GM23338 (cell line): ENCODE data around the gene ZNF775. TPM values are rescaled to one million over a fixed set of nuclear protein-coding genes. Genes with fewer than 3 reads are reported as not detected.

ENCODE experiments used
- ATAC-seq: fragments of 200-7000 bp; cut with Tn5 transposase; 3 replicates; pipeline ENCODE4 v1.9.1; 2020
- DNase-seq: peaks from one replicate; pipeline ENCODE4 v3.0.0-alpha.2; 2015; ENCODE audit warnings: low spot score
- H2AFZ ChIP-seq: fragments of 200-600 bp; sonication (generic); 2 replicates; pipeline ENCODE4 v1.8.0; 2016; ENCODE audit warnings: antibody characterized with exemption, mild to moderate bottlenecking, moderate library complexity
- H3F3A ChIP-seq: fragments of 200-600 bp; sonication (generic); replicated peaks from 2 replicates; pipeline ENCODE4 v1.8.0; 2017; ENCODE audit warnings: antibody characterized with exemption, mixed run types, low read depth
- H3K27ac ChIP-seq: fragments of 200-600 bp; sonication (generic); 2 replicates; pipeline ENCODE4 v1.6.1; 2016; ENCODE audit warnings: low read depth
- H3K27me3 ChIP-seq: fragments of 200-600 bp; sonication (generic); 2 replicates; pipeline ENCODE4 v1.8.0; 2016; ENCODE audit warnings: mild to moderate bottlenecking, mixed run types, moderate library complexity; ENCODE audit not compliant: insufficient read depth
- H3K36me3 ChIP-seq: fragments of 200-600 bp; sonication (generic); 2 replicates; pipeline ENCODE4 v1.8.0; 2016; ENCODE audit warnings: mild to moderate bottlenecking; ENCODE audit not compliant: insufficient read depth
- H3K4me1 ChIP-seq: fragments of 200-600 bp; sonication (generic); 2 replicates; pipeline ENCODE4 v1.8.0; 2016; ENCODE audit warnings: mild to moderate bottlenecking, moderate library complexity; ENCODE audit not compliant: insufficient read depth
- H3K4me2 ChIP-seq: fragments of 200-600 bp; sonication (generic); 2 replicates; pipeline ENCODE4 v1.7.1; 2017; ENCODE audit warnings: mixed run types
- H3K4me3 ChIP-seq: fragments of 200-600 bp; sonication (generic); 2 replicates; pipeline ENCODE4 v1.6.1; 2016; ENCODE audit warnings: mixed run types
- H3K79me2 ChIP-seq: fragments of 200-600 bp; sonication (generic); replicated peaks from 2 replicates; pipeline ENCODE4 v1.8.0; 2017; ENCODE audit warnings: mild to moderate bottlenecking; ENCODE audit not compliant: insufficient read depth
- H3K9me2 ChIP-seq: fragments of 200-600 bp; sonication (generic); 2 replicates; pipeline ENCODE4 v1.8.0; 2017; ENCODE audit not compliant: insufficient read depth
- H4K20me1 ChIP-seq: fragments of 200-600 bp; sonication (generic); replicated peaks from 2 replicates; pipeline ENCODE4 v1.8.0; 2017; ENCODE audit warnings: mild to moderate bottlenecking; ENCODE audit not compliant: insufficient read depth
- H3K27ac Mint-ChIP-seq: 2 replicates; pipeline ENCODE4 v1.8.0; 2020; ENCODE audit warnings: inconsistent platforms, mild to moderate bottlenecking, moderate library complexity, mixed read lengths
- H3K27me3 Mint-ChIP-seq: 3 replicates; pipeline ENCODE4 v1.8.0; 2022; ENCODE audit warnings: low read depth, mild to moderate bottlenecking, moderate library complexity, mixed read lengths, inconsistent platforms; ENCODE audit not compliant: insufficient read depth, poor library complexity
- H3K36me3 Mint-ChIP-seq: 3 replicates; pipeline ENCODE4 v1.8.0; 2021; ENCODE audit warnings: low read depth, mild to moderate bottlenecking, inconsistent platforms, moderate library complexity, mixed read lengths
- H3K4me1 Mint-ChIP-seq: 3 replicates; pipeline ENCODE4 v1.8.0; 2020; ENCODE audit warnings: mild to moderate bottlenecking, inconsistent platforms, mixed read lengths
- H3K4me3 Mint-ChIP-seq: 3 replicates; pipeline ENCODE4 v1.8.0; 2021; ENCODE audit warnings: moderate library complexity, mild to moderate bottlenecking, inconsistent platforms, mixed read lengths
- H3K9me3 Mint-ChIP-seq: 3 replicates; pipeline ENCODE4 v1.8.0; 2020; ENCODE audit warnings: moderate library complexity, mild to moderate bottlenecking, inconsistent platforms, mixed read lengths
- EZH2 ChIP-seq: fragments of 200-600 bp; sonication (generic); IDR thresholded peaks from one replicate; pipeline ENCODE4 v1.8.0; 2017; ENCODE audit warnings: antibody characterized with exemption, mild to moderate bottlenecking, low read depth; ENCODE audit not compliant: unreplicated experiment
- JUNB ChIP-seq: IDR thresholded peaks from one replicate; pipeline ENCODE4 v1.6.1; 2016; ENCODE audit warnings: antibody characterized with exemption; ENCODE audit not compliant: unreplicated experiment
- NANOG ChIP-seq: IDR thresholded peaks from 2 replicates; pipeline ENCODE4 v1.6.1; 2016; ENCODE audit warnings: antibody characterized with exemption, borderline replicate concordance
- STAT1 ChIP-seq: IDR thresholded peaks from one replicate; pipeline ENCODE4 v1.6.1; 2016; ENCODE audit warnings: antibody characterized with exemption; ENCODE audit not compliant: unreplicated experiment
- ZNF114 ChIP-seq: fragments of 250-450 bp; sonication (Bioruptor Pico); IDR thresholded peaks from 2 replicates; pipeline ENCODE4 v1.5.0; 2020; ENCODE audit warnings: mild to moderate bottlenecking, moderate library complexity
- ZNF331 ChIP-seq: fragments of 250-450 bp; sonication (Bioruptor Pico); IDR thresholded peaks from 2 replicates; pipeline ENCODE4 v1.5.0; 2020; ENCODE audit warnings: low read depth, mild to moderate bottlenecking, moderate library complexity
- polyA plus RNA-seq: library from polyadenylated mRNA; unstranded; fragments of >200 nt; fragmentation: Nextera tagmentation; extraction: Ambion mirVana; gene quantifications from 2 replicates; pipeline ENCODE4 v1.2.1, GENCODE V29; 2016
- total RNA-seq: library from RNA; depleted of rRNA; stranded (reverse); fragments of >200 nt; shearing (Covaris generic); gene quantifications from 2 replicates; pipeline ENCODE4 v1.2.3, GENCODE V29; 2014
- TF ChIP-seq, protein P1 (sequence below): IDR thresholded peaks from one replicate; pipeline ENCODE4 v1.6.1; 2018; ENCODE audit warnings: antibody characterized with exemption; ENCODE audit not compliant: unreplicated experiment
- TF ChIP-seq, protein P2 (sequence below): IDR thresholded peaks from 2 replicates; pipeline ENCODE4 v1.6.1; 2016; ENCODE audit warnings: antibody characterized with exemption
- TF ChIP-seq, protein P3 (sequence below): fragments of 250-450 bp; sonication (Bioruptor Pico); IDR thresholded peaks from 2 replicates; pipeline ENCODE4 v1.5.0; 2020; ENCODE audit warnings: mild to moderate bottlenecking, moderate library complexity
- TF ChIP-seq, protein P4 (sequence below), 2 experiments: fragments of 200-600 bp in 1 of 2; sonication (generic) in 1 of 2; conservative IDR thresholded peaks; 2 replicates each; pipeline versions ENCODE4 v1.5.1 to v1.6.1; 2016 to 2017; ENCODE audit warnings: antibody characterized with exemption in 2 of 2, low read depth in 2 of 2, mild to moderate bottlenecking in 2 of 2, moderate library complexity in 1 of 2

The ZNF775 gene
- total and polyA plus RNA-seq, 2 experiments from 2014 or later, result 4.5 to 38.2 TPM

DNA sequence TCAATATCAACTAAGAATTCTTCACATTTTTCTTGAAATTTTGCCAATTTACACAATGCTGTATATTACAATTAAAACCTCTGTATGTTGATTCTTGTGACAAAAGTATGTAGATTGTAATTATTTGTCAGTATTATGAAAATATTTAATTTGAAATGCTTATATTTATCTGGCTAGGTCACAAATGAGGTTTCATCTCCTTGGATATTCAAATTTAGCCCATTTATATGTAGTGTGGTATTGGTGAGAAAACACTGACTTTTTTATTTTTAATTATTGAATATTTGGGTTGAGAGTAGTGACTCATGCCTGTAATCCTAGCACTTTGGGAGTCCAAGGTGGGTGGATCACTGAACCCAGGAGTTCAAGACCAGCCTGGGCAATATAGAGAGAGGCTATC, 34.8 kb upstream of the ZNF775 start (continued):
- TF ChIP-seq, protein P1, sequence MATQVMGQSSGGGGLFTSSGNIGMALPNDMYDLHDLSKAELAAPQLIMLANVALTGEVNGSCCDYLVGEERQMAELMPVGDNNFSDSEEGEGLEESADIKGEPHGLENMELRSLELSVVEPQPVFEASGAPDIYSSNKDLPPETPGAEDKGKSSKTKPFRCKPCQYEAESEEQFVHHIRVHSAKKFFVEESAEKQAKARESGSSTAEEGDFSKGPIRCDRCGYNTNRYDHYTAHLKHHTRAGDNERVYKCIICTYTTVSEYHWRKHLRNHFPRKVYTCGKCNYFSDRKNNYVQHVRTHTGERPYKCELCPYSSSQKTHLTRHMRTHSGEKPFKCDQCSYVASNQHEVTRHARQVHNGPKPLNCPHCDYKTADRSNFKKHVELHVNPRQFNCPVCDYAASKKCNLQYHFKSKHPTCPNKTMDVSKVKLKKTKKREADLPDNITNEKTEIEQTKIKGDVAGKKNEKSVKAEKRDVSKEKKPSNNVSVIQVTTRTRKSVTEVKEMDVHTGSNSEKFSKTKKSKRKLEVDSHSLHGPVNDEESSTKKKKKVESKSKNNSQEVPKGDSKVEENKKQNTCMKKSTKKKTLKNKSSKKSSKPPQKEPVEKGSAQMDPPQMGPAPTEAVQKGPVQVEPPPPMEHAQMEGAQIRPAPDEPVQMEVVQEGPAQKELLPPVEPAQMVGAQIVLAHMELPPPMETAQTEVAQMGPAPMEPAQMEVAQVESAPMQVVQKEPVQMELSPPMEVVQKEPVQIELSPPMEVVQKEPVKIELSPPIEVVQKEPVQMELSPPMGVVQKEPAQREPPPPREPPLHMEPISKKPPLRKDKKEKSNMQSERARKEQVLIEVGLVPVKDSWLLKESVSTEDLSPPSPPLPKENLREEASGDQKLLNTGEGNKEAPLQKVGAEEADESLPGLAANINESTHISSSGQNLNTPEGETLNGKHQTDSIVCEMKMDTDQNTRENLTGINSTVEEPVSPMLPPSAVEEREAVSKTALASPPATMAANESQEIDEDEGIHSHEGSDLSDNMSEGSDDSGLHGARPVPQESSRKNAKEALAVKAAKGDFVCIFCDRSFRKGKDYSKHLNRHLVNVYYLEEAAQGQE, result no peak
- TF ChIP-seq STAT1 (no peak), ZNF331 (no peak), NANOG (no peak)
- TF ChIP-seq, protein P2, sequence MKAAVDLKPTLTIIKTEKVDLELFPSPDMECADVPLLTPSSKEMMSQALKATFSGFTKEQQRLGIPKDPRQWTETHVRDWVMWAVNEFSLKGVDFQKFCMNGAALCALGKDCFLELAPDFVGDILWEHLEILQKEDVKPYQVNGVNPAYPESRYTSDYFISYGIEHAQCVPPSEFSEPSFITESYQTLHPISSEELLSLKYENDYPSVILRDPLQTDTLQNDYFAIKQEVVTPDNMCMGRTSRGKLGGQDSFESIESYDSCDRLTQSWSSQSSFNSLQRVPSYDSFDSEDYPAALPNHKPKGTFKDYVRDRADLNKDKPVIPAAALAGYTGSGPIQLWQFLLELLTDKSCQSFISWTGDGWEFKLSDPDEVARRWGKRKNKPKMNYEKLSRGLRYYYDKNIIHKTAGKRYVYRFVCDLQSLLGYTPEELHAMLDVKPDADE, result no peak

DNA sequence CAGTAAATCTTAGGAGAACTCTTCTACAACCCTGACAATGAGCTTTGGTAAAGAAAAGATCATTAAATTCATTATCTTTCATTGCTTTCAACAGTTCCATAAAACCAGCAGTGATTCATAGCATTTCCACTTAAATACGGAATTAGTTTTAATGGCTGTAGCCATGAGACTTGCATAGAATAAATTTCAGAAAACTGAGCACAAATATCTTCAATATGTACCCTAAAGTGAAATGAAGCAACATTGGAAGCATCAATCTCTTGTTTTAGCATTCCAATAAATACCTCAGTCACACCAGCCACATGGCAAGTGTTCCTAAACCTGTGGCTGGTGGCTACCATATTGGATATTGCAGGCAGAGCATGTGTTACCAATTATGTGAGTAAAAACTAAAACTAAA, 34.1 kb upstream of the ZNF775 start:
- Histone ChIP-seq H2AFZ (no peak overlapping the region), H4K20me1 (no peaks in the 10 kb centered on the region), H3K27me3 (peaks cover 28% of the 10 kb centered on the region), H3K4me3 (no peak overlapping the region), H3K4me2 (no peak overlapping the region), H3K4me1 (peaks cover 20% of the 10 kb centered on the region), H3K79me2 (peaks cover 15% of the 10 kb centered on the region), H3K9me2 (no peaks in the 10 kb centered on the region), H3F3A (0 out of 2 replicates have a peak, but pooled peaks cover 3% of the 10 kb centered on the region), H3K36me3 (no peaks in the 10 kb centered on the region), H3K27ac (no peak overlapping the region)
- peaks cover 17% of the 10 kb centered on the region for H3K36me3 Mint-ChIP-seq
- ATAC-seq (no peak), DNase-seq (no peak)
- H3K9me3 Mint-ChIP-seq, result peaks cover 29% of the 10 kb centered on the region
- no peak overlapping the region for H3K4me3 Mint-ChIP-seq
- H3K27ac Mint-ChIP-seq, result no peak overlapping the region
- peaks cover 20% of the 10 kb centered on the region for H3K4me1 Mint-ChIP-seq
- H3K27me3 Mint-ChIP-seq, result peaks cover 22% of the 10 kb centered on the region
- TF ChIP-seq NANOG (no peak), JUNB (no peak), EZH2 (no peak), STAT1 (no peak), ZNF114 (no peak)
- TF ChIP-seq, protein P3, sequence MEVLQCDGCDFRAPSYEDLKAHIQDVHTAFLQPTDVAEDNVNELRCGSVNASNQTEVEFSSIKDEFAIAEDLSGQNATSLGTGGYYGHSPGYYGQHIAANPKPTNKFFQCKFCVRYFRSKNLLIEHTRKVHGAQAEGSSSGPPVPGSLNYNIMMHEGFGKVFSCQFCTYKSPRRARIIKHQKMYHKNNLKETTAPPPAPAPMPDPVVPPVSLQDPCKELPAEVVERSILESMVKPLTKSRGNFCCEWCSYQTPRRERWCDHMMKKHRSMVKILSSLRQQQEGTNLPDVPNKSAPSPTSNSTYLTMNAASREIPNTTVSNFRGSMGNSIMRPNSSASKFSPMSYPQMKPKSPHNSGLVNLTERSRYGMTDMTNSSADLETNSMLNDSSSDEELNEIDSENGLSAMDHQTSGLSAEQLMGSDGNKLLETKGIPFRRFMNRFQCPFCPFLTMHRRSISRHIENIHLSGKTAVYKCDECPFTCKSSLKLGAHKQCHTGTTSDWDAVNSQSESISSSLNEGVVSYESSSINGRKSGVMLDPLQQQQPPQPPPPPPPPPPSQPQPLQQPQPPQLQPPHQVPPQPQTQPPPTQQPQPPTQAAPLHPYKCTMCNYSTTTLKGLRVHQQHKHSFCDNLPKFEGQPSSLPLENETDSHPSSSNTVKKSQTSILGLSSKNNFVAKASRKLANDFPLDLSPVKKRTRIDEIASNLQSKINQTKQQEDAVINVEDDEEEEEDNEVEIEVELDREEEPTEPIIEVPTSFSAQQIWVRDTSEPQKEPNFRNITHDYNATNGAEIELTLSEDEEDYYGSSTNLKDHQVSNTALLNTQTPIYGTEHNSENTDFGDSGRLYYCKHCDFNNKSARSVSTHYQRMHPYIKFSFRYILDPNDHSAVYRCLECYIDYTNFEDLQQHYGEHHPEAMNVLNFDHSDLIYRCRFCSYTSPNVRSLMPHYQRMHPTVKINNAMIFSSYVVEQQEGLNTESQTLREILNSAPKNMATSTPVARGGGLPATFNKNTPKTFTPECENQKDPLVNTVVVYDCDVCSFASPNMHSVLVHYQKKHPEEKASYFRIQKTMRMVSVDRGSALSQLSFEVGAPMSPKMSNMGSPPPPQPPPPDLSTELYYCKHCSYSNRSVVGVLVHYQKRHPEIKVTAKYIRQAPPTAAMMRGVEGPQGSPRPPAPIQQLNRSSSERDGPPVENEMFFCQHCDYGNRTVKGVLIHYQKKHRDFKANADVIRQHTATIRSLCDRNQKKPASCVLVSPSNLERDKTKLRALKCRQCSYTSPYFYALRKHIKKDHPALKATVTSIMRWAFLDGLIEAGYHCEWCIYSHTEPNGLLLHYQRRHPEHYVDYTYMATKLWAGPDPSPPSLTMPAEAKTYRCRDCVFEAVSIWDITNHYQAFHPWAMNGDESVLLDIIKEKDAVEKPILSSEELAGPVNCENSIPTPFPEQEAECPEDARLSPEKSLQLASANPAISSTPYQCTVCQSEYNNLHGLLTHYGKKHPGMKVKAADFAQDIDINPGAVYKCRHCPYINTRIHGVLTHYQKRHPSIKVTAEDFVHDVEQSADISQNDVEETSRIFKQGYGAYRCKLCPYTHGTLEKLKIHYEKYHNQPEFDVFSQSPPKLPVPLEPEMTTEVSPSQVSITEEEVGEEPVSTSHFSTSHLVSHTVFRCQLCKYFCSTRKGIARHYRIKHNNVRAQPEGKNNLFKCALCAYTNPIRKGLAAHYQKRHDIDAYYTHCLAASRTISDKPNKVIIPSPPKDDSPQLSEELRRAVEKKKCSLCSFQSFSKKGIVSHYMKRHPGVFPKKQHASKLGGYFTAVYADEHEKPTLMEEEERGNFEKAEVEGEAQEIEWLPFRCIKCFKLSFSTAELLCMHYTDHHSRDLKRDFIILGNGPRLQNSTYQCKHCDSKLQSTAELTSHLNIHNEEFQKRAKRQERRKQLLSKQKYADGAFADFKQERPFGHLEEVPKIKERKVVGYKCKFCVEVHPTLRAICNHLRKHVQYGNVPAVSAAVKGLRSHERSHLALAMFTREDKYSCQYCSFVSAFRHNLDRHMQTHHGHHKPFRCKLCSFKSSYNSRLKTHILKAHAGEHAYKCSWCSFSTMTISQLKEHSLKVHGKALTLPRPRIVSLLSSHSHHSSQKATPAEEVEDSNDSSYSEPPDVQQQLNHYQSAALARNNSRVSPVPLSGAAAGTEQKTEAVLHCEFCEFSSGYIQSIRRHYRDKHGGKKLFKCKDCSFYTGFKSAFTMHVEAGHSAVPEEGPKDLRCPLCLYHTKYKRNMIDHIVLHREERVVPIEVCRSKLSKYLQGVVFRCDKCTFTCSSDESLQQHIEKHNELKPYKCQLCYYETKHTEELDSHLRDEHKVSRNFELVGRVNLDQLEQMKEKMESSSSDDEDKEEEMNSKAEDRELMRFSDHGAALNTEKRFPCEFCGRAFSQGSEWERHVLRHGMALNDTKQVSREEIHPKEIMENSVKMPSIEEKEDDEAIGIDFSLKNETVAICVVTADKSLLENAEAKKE (CRISPR knock-in tag), result no peak
- TF ChIP-seq, protein P4, sequence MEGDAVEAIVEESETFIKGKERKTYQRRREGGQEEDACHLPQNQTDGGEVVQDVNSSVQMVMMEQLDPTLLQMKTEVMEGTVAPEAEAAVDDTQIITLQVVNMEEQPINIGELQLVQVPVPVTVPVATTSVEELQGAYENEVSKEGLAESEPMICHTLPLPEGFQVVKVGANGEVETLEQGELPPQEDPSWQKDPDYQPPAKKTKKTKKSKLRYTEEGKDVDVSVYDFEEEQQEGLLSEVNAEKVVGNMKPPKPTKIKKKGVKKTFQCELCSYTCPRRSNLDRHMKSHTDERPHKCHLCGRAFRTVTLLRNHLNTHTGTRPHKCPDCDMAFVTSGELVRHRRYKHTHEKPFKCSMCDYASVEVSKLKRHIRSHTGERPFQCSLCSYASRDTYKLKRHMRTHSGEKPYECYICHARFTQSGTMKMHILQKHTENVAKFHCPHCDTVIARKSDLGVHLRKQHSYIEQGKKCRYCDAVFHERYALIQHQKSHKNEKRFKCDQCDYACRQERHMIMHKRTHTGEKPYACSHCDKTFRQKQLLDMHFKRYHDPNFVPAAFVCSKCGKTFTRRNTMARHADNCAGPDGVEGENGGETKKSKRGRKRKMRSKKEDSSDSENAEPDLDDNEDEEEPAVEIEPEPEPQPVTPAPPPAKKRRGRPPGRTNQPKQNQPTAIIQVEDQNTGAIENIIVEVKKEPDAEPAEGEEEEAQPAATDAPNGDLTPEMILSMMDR (conservative IDR thresholded peaks at IDR 0.05; ENCODE audit: low read depth in 2 of 2), result no peak
